ENCODE measurements around the gene UNG.

GRCh38 chr12:109092497-109093021 lies 4.8 kb upstream of the UNG start:
- TF ChIP-seq NFE2L2 (IDR thresholded peaks at IDR 0.05; ENCODE audit: low read depth, low read length) (no peak), POLR2A (IDR thresholded peaks at IDR 0.05; ENCODE audit: low read depth, low read length) (no peak), CTCF (conservative IDR thresholded peaks at IDR 0.05; ENCODE audit: low read depth, low read length) (no peak), SMC3 (IDR thresholded peaks at IDR 0.05; ENCODE audit: low read depth, low read length) (no peak), RCOR1 (IDR thresholded peaks at IDR 0.05; ENCODE audit: insufficient replicate concordance, low read length) (no peak)
